ENCODE data around the gene RPL36.

RPL36 gene

GRCh38 chr19:5694167-5694955, 4.3 kb downstream of the RPL36 start:
- FAIRE-seq (no peak), DNase-seq (ENCODE audit: insufficient read length, low spot score) (no peak)
- peak; percentile 58; the same call in 1 of the 2 replicates for TF ChIP-seq POLR2A (IDR thresholded peaks at IDR 0.05; ENCODE audit: low read depth, low read length)
- TF ChIP-seq POLR2AphosphoS5 (IDR thresholded peaks at IDR 0.05; ENCODE audit: low read depth, low read length) = peak; percentile 15; the same call in 1 of the 2 replicates
- no peak for TF ChIP-seq SPI1 (IDR thresholded peaks at IDR 0.05; ENCODE audit: low read depth, low read length)

- FAIRE-seq (no peak), DNase-seq (ENCODE audit: insufficient read length, low spot score) (no peak)
- no peak for TF ChIP-seq PAX5 (IDR thresholded peaks at IDR 0.05; ENCODE audit: insufficient read depth, low read length, severe bottlenecking)
- TF ChIP-seq SPI1 (IDR thresholded peaks at IDR 0.05; ENCODE audit: low read depth, low read length) = no peak
- no peak for TF ChIP-seq POU2F2 (IDR thresholded peaks at IDR 0.05; ENCODE audit: low read depth, low read length)
- 0 out of 2 replicates have a peak, but pooled peaks have one; percentile 12 for TF ChIP-seq POLR2AphosphoS5 (IDR thresholded peaks at IDR 0.05; ENCODE audit: low read depth, low read length)
- peak; percentile 52 for TF ChIP-seq POLR2A (IDR thresholded peaks at IDR 0.05; ENCODE audit: low read depth, low read length)
- TF ChIP-seq TAF1 (IDR thresholded peaks at IDR 0.05; ENCODE audit: low read depth, low read length) = no peak
Measured at GRCh38 chr19:5694956-5695648, 5.0 kb downstream of the RPL36 start.

GRCh38 chr19:5695649-5696195, 5.6 kb downstream of the RPL36 start:
- DNase-seq (ENCODE audit: insufficient read length, low spot score) = no peak
- peak; percentile 5 for FAIRE-seq
- TF ChIP-seq POLR2AphosphoS5 (IDR thresholded peaks at IDR 0.05; ENCODE audit: low read depth, low read length) (no peak; the same call in 1 of the 2 replicates), SPI1 (IDR thresholded peaks at IDR 0.05; ENCODE audit: low read depth, low read length) (no peak), POU2F2 (IDR thresholded peaks at IDR 0.05; ENCODE audit: low read depth, low read length) (no peak), PAX5 (IDR thresholded peaks at IDR 0.05; ENCODE audit: insufficient read depth, low read length, severe bottlenecking) (no peak), POLR2A (IDR thresholded peaks at IDR 0.05; ENCODE audit: low read depth, low read length) (no peak; the same call in 1 of the 2 replicates)

- TF ChIP-seq PAX5 (IDR thresholded peaks at IDR 0.05; ENCODE audit: insufficient read depth, low read length, severe bottlenecking) = no peak
- peak; percentile 26 for TF ChIP-seq POLR2AphosphoS5 (IDR thresholded peaks at IDR 0.05; ENCODE audit: low read depth, low read length)
- TF ChIP-seq POU2F2 (IDR thresholded peaks at IDR 0.05; ENCODE audit: low read depth, low read length) = no peak
- FAIRE-seq (no peak), DNase-seq (ENCODE audit: insufficient read length, low spot score) (no peak)
Measured at GRCh38 chr19:5696196-5697021, 6.3 kb downstream of the RPL36 start.

DNA sequence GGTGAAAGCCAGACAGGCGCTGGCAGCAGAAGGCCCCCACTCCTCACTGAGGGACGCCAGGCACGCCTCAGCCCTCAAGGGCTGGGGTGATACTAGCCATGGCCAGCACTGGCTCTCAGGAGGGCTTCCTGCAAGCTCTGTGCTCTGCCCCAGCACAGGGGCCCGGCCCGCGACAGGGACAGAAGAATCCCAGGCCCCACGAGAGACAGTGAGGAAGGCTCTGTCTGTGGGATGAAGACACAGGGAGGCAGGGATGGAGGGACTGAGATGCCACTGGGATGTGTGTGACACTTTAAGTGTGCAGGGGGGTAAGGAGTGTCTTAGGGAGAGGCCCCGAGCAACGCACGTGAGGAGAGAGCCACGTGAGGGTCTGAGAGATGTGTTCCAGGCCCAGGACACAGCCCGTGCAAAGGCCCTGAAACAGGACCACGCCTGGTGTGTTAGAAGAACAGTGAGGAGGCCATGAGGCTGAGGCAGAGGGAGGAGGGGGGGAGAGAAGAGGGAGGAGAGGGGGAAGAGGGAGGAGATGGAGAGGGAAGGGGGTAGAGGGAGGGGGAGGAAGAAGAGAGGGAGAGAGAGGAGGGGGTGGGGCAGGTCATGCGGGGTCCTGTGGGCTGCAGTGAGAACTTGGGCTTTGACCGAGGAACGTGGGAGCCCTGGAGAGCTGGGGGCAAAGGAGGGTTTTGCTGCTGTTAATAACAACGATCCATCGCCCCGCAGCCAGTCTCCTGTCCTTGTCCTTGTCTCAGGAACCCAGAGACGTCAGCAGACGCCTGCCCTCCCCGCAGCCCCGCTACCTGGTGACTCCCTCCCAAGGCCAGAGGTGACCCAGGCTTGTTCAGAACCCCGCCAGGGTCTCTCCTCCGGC, 7.2 kb downstream of the RPL36 start:
- no peak for TF ChIP-seq PAX5 (IDR thresholded peaks at IDR 0.05; ENCODE audit: insufficient read depth, low read length, severe bottlenecking)
- TF ChIP-seq POLR2AphosphoS5 (IDR thresholded peaks at IDR 0.05; ENCODE audit: low read depth, low read length) = peak; percentile 69
- peak; percentile 60; the same call in 1 of the 2 replicates for TF ChIP-seq POLR2A (IDR thresholded peaks at IDR 0.05; ENCODE audit: low read depth, low read length)
- TF ChIP-seq POU2F2 (IDR thresholded peaks at IDR 0.05; ENCODE audit: low read depth, low read length) = peak; percentile 48; the same call in 1 of the 2 replicates
- no peak for TF ChIP-seq TAF1 (IDR thresholded peaks at IDR 0.05; ENCODE audit: low read depth, low read length)
- DNase-seq (ENCODE audit: insufficient read length, low spot score) (no peak), FAIRE-seq (no peak)

- FAIRE-seq (no peak), DNase-seq (ENCODE audit: insufficient read length, low spot score) (no peak)
- TF ChIP-seq POU2F2 (IDR thresholded peaks at IDR 0.05; ENCODE audit: low read depth, low read length) (no peak), POLR2A (IDR thresholded peaks at IDR 0.05; ENCODE audit: low read depth, low read length) (peak; percentile 8), SPI1 (IDR thresholded peaks at IDR 0.05; ENCODE audit: low read depth, low read length) (no peak), TAF1 (IDR thresholded peaks at IDR 0.05; ENCODE audit: low read depth, low read length) (no peak)
Measured at GRCh38 chr19:5697890-5698634, 8.0 kb downstream of the RPL36 start.

GRCh38 chr19:5698635-5699422, 8.7 kb downstream of the RPL36 start:
- TF ChIP-seq POU2F2 (IDR thresholded peaks at IDR 0.05; ENCODE audit: low read depth, low read length) (no peak), POLR2A (IDR thresholded peaks at IDR 0.05; ENCODE audit: low read depth, low read length) (no peak), POLR2AphosphoS5 (IDR thresholded peaks at IDR 0.05; ENCODE audit: low read depth, low read length) (no peak; the same call in 1 of the 2 replicates), TAF1 (IDR thresholded peaks at IDR 0.05; ENCODE audit: low read depth, low read length) (no peak), PAX5 (IDR thresholded peaks at IDR 0.05; ENCODE audit: insufficient read depth, low read length, severe bottlenecking) (no peak), SPI1 (IDR thresholded peaks at IDR 0.05; ENCODE audit: low read depth, low read length) (no peak)

More at GRCh38 chr19:5698635-5699422, 8.7 kb downstream of the RPL36 start:
- FAIRE-seq (no peak), DNase-seq (ENCODE audit: insufficient read length, low spot score) (no peak)

All from GM12891 (cell line).